HepG2 (cell line): Measurements from ENCODE around the gene ATXN8OS. TPM values are rescaled to one million over a fixed set of nuclear protein-coding genes. Genes with fewer than 3 reads are reported as not detected.

Experiments
- ATAC-seq: fragments of 200-7000 bp; cut with Tn5 transposase; 3 replicates; pipeline ENCODE4 v1.9.1; 2020; ENCODE audit warnings: mild to moderate bottlenecking, moderate library complexity
- BruUV-seq: library from RNA; stranded (reverse); fragments of 400-500 nt; replicated peaks from 2 replicates; lab custom pipeline; 2021; lab: Mats Ljungman, UMichigan
- CTCF ChIA-PET: fragments of 300-600 bp; formaldehyde crosslinking; extraction: SDS; loops from one replicate; lab custom pipeline; 2021; ENCODE audit warnings: low total read pairs, inconsistent platforms, low intra/inter-chr PET ratio; lab: Yijun Ruan, JAX
- POLR2A ChIA-PET: fragments of 350-600 bp; sonication (Branson Sonifier 250); formaldehyde crosslinking; loops from one replicate; lab custom pipeline; 2020; ENCODE audit warnings: antibody characterized with exemption, inconsistent platforms; lab: Yijun Ruan, JAX
- DNase-seq: peaks from one replicate; pipeline ENCODE4 v3.0.0-alpha.2; 2015; ENCODE audit warnings: low spot score
- FAIRE-seq: peaks from 3 replicates; lab custom pipeline; 2011; peaks lifted over from hg19 to GRCh38; lab: Jason Lieb, UNC
- H2AFZ ChIP-seq: one replicate; pipeline ENCODE4 v1.6.1; 2011; ENCODE audit warnings: low read length, inconsistent platforms
- H3K27ac ChIP-seq: fragments of 300-600 bp; 3 replicates; pipeline ENCODE4 v1.8.0; 2011; ENCODE audit warnings: mixed run types, mild to moderate bottlenecking, mixed read lengths, low read length, inconsistent platforms; ENCODE audit not compliant: insufficient read depth; ENCODE audit errors: extremely low read length
- H3K27me3 ChIP-seq, 2 experiments: fragments of 200-600 bp in 1 of 2; 2 replicates in 1 of 2; 3 replicates in 1 of 2; pipeline versions ENCODE4 v1.6.0 to v1.8.0; 2011; ENCODE audit warnings: low read length in 2 of 2, mild to moderate bottlenecking in 2 of 2, moderate library complexity in 2 of 2, inconsistent platforms in 1 of 2; ENCODE audit not compliant: insufficient read depth in 2 of 2, control insufficient read depth in 1 of 2
- H3K36me3 ChIP-seq, 2 experiments: fragments of 200-600 bp in 1 of 2; replicated peaks in 1 of 2; 2 replicates in 1 of 2; 3 replicates in 1 of 2; pipeline versions ENCODE4 v1.5.1 to v1.8.0; 2011; ENCODE audit warnings: low read length in 2 of 2, inconsistent platforms in 1 of 2; ENCODE audit not compliant: insufficient read depth in 2 of 2, control insufficient read depth in 1 of 2
- H3K4me1 ChIP-seq: 2 replicates; pipeline ENCODE4 v1.5.1; 2012; ENCODE audit warnings: low read length, inconsistent platforms; ENCODE audit not compliant: insufficient read depth
- H3K4me2 ChIP-seq: 2 replicates; pipeline ENCODE4 v1.6.0; 2011; ENCODE audit warnings: low read depth, low read length, inconsistent platforms
- H3K4me3 ChIP-seq, 3 experiments: fragments of 200-600 bp in 1 of 3; sonication (generic), shearing (Covaris generic) in 1 of 3; replicated peaks in 1 of 3; 2 replicates each; pipeline ENCODE4 v1.5.1; 2011 to 2016; ENCODE audit warnings: low read length in 3 of 3, inconsistent platforms in 2 of 3, low read depth in 2 of 3, mild to moderate bottlenecking in 2 of 3, control low read depth in 1 of 3, mixed read lengths in 1 of 3; ENCODE audit not compliant: insufficient read depth in 1 of 3
- H3K79me2 ChIP-seq: one replicate; pipeline ENCODE4 v1.6.1; 2011; ENCODE audit warnings: low read length, inconsistent platforms; ENCODE audit not compliant: insufficient read depth
- H3K9ac ChIP-seq: 2 replicates; pipeline ENCODE4 v1.6.0; 2011; ENCODE audit warnings: mild to moderate bottlenecking, low read depth, low read length, inconsistent platforms; ENCODE audit not compliant: insufficient read depth
- H3K9me3 ChIP-seq: 2 replicates; pipeline ENCODE4 v1.5.1; 2012; ENCODE audit warnings: mild to moderate bottlenecking, low read length
- H4K20me1 ChIP-seq: 2 replicates; pipeline ENCODE4 v1.6.0; 2011; ENCODE audit warnings: inconsistent platforms, mild to moderate bottlenecking, low read length, moderate library complexity; ENCODE audit not compliant: insufficient read depth
- DR1 ChIP-seq: sonication (generic); formaldehyde crosslinking; IDR thresholded peaks from 2 replicates; pipeline ENCODE4 v1.8.0; 2021; ENCODE audit warnings: mild to moderate bottlenecking, missing genetic modification reagents, inconsistent platforms
- FOXJ3 ChIP-seq: sonication (generic); formaldehyde crosslinking; IDR thresholded peaks from 2 replicates; pipeline ENCODE4 v1.4.0; 2020; ENCODE audit warnings: missing genetic modification reagents, mild to moderate bottlenecking, borderline replicate concordance
- FOXK1 ChIP-seq: sonication (generic); formaldehyde crosslinking; IDR thresholded peaks from 2 replicates; pipeline ENCODE4 v1.4.0; 2020; ENCODE audit warnings: low read depth, missing genetic modification reagents, borderline replicate concordance
- MATR3 ChIP-seq: sonication (generic); formaldehyde crosslinking; IDR thresholded peaks from 2 replicates; pipeline ENCODE4 v1.4.0; 2020; ENCODE audit warnings: missing genetic modification reagents
- NR2F1 ChIP-seq, 2 experiments: fragments of 450-650 bp in 1 of 2; formaldehyde crosslinking in 1 of 2; IDR thresholded peaks; 2 replicates each; pipeline versions ENCODE4 v1.5.0 to v1.6.1; 2016 to 2020; ENCODE audit warnings: mild to moderate bottlenecking in 1 of 2, missing compliant biosample characterization in 1 of 2, missing genetic modification reagents in 1 of 2, moderate library complexity in 1 of 2
- POGZ ChIP-seq: sonication (generic); formaldehyde crosslinking; IDR thresholded peaks from 2 replicates; pipeline ENCODE4 v1.4.0; 2020; ENCODE audit warnings: mild to moderate bottlenecking, missing genetic modification reagents
- PREB ChIP-seq: sonication (generic); formaldehyde crosslinking; IDR thresholded peaks from 2 replicates; pipeline ENCODE4 v1.4.0; 2020; ENCODE audit warnings: missing genetic modification reagents
- RFXANK ChIP-seq: IDR thresholded peaks from 2 replicates; pipeline ENCODE4 v1.6.1; 2016
- RXRB ChIP-seq: IDR thresholded peaks from 2 replicates; pipeline ENCODE4 v1.6.1; 2016; ENCODE audit warnings: borderline replicate concordance, missing genetic modification reagents, missing compliant biosample characterization
- ZNF138 ChIP-seq: sonication (generic); formaldehyde crosslinking; IDR thresholded peaks from 2 replicates; pipeline ENCODE4 v1.5.0; 2020; ENCODE audit warnings: mild to moderate bottlenecking, low read depth, missing genetic modification reagents
- ZNF441 ChIP-seq: sonication (generic); formaldehyde crosslinking; IDR thresholded peaks from 2 replicates; pipeline ENCODE4 v1.7.0; 2021; ENCODE audit warnings: missing genetic modification reagents, borderline replicate concordance
- ZNF562 ChIP-seq: sonication (generic); formaldehyde crosslinking; IDR thresholded peaks from 2 replicates; pipeline ENCODE4 v1.8.0; 2022; ENCODE audit warnings: missing genetic modification reagents, borderline replicate concordance
- WGBS: methylation state at CpG from one replicate; pipeline ENCODE4 v1.1.6; 2017; ENCODE audit warnings: low lambda C conversion rate; 5-methylcytosine and 5-hydroxymethylcytosine counted together
- in situ Hi-C: cut with HindIII; loops from 2 replicates; pipeline ENCODE4 v1.10.0; 2017; ENCODE audit warnings: low pct_unique_long_range_greater_than_20kb; ENCODE audit not compliant: extremely low pct_ligation_motif_present
- intact Hi-C: fragments of 100-400 bp; cut with micrococcal nuclease; formaldehyde crosslinking; loops from one replicate; pipeline ENCODE4 v1.10.0; 2022; ENCODE audit not compliant: unreplicated experiment
- polyA plus RNA-seq, 8 experiments: library from polyadenylated mRNA; depleted of rRNA in 3 of 8; stranded (reverse) in 7 of 8; unstranded in 1 of 8; fragments of >200 nt; fragmentation: Illumina TruSeq in 4 of 8; extraction: Trizol in 4 of 8; gene quantifications; 2 replicates each; pipeline versions ENCODE4 v1.2.1 to v1.2.3, GENCODE V29; 2011 to 2016; ENCODE audit warnings: low read depth in 4 of 8, missing spikeins in 1 of 8, mixed read lengths in 1 of 8; ENCODE audit not compliant: insufficient read depth in 1 of 8
- total RNA-seq, 5 experiments: library from RNA; depleted of rRNA; stranded (reverse); fragments of >200 nt; fragmentation: Illumina TruSeq; extraction: Trizol; gene quantifications; 2 replicates each; pipeline ENCODE4 v1.2.3, GENCODE V29; 2016; ENCODE audit warnings: low read depth in 1 of 5

Gene ATXN8OS
- total and polyA plus RNA-seq, 2 of the 13 experiments (the other 11 are each of a cell fraction or from before 2014, with no cell fraction given), result not detected

- in situ Hi-C loops, result no loop called here
- WGBS, result 0% methylated on average over 2 of the region's 2 CpGs
- ChIA-PET POLR2A (no interaction called here), CTCF (no interaction called here)
- Histone ChIP-seq H3K4me3 (no peak overlapping the region), H4K20me1 (no peaks in the 10 kb centered on the region), H3K9me3 (no peaks in the 10 kb centered on the region), H3K9ac (no peak overlapping the region), H3K4me1 (no peaks in the 10 kb centered on the region), H2AFZ (no peak overlapping the region), H3K27ac (no peak overlapping the region), H3K79me2 (no peaks in the 10 kb centered on the region), H3K4me2 (no peak overlapping the region), H3K27me3 (no peaks in the 10 kb centered on the region), H3K36me3 (no peaks in the 10 kb centered on the region)
- intact Hi-C loops, result no loop called here
- TF ChIP-seq MATR3 (CRISPR knock-in tag) (no peak), RFXANK (no peak), PREB (CRISPR knock-in tag) (no peak), DR1 (CRISPR knock-in tag) (no peak), NR2F1 (CRISPR knock-in tag; IDR thresholded peaks at IDR 0.05) (no peak), ZNF138 (CRISPR knock-in tag) (no peak), ZNF441 (CRISPR knock-in tag) (no peak), RXRB (CRISPR knock-in tag) (no peak), FOXK1 (CRISPR knock-in tag) (no peak), POGZ (no peak), ZNF562 (no peak), FOXJ3 (CRISPR knock-in tag) (no peak)
- BruUV-seq, result no TSS peak
- ATAC-seq (no peak), DNase-seq (no peak), FAIRE-seq (no peak)
Observed at GRCh38 chr13:70117338-70117905, 9.8 kb downstream of the ATXN8OS start.
